Lower leg skin (tissue), 4 donors: ENCODE results near the gene RGSL1. TPM values are rescaled to one million over a fixed set of nuclear protein-coding genes. Genes with fewer than 3 reads are reported as not detected.

Experiments
- DNase-seq, 2 donors: peaks; one replicate each; pipeline ENCODE4 v3.0.0-alpha.2; 2019; ENCODE audit warnings: low spot score in 2 of 2
- H3K4me3 ChIP-seq: fragments of 200-600 bp; sonication (generic); 2 replicates; pipeline ENCODE4 v1.5.1; 2017; ENCODE audit warnings: mild to moderate bottlenecking, low read depth; ENCODE audit not compliant: poor library complexity, severe bottlenecking
- POLR2A ChIP-seq, 2 donors: fragments of 450-650 bp; IDR thresholded peaks; one replicate each; pipeline ENCODE4 v1.6.1; 2016 to 2017; ENCODE audit warnings: antibody characterized with exemption in 2 of 2, mild to moderate bottlenecking in 1 of 2, moderate library complexity in 1 of 2
- WGBS, 2 donors: methylation state at CpG; one replicate each; pipeline ENCODE4 v1.1.5; 2018; 5-methylcytosine and 5-hydroxymethylcytosine counted together
- intact Hi-C: fragments of 100-400 bp; cut with DNase I; formaldehyde crosslinking; loops from one replicate; pipeline ENCODE4 v1.15.0; 2023; ENCODE audit warnings: low total_unique reads
- total RNA-seq, 4 donors: library from RNA; depleted of rRNA; stranded (reverse); fragments of >200 nt; gene quantifications; one replicate each; pipeline ENCODE4 v1.1.0, GENCODE V29; 2016
- TF ChIP-seq, protein P1 (sequence below), 3 donors: fragments of 450-650 bp; IDR thresholded peaks; one replicate each; pipeline ENCODE4 v1.5.1; 2016; ENCODE audit warnings: antibody characterized with exemption in 3 of 3, mild to moderate bottlenecking in 3 of 3, moderate library complexity in 2 of 3

The RGSL1 gene
- total RNA-seq, 4 donors from 2014 or later = not detected

DNA sequence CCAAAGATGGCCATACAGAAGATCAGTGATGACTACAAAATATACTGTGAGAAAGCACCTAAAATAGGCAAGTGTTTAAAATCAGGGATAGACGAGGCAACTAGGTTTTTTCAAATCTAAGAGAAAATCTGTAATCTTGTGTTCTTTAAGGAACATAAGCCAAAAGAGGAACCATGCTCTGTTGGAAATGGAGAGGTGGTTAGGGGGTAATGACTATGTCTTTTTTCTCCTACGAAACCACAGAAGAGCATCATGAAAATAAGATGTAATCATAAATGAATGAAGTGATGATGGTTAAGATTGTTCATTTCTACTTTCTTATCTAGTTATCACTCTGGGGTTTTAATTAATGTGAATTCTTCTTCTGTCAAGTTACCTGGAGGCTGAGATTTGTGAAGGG is 43.1 kb downstream of the RGSL1 start:
- no peak for DNase-seq
- intact Hi-C loops = no loop called here
- 75 to 81% methylated on average over 2 of the region's 2 CpGs for WGBS, 2 donors
- H3K4me3 ChIP-seq = no peak overlapping the region
- TF ChIP-seq POLR2A (IDR thresholded peaks at IDR 0.05) = no peak
- TF ChIP-seq, protein P1, sequence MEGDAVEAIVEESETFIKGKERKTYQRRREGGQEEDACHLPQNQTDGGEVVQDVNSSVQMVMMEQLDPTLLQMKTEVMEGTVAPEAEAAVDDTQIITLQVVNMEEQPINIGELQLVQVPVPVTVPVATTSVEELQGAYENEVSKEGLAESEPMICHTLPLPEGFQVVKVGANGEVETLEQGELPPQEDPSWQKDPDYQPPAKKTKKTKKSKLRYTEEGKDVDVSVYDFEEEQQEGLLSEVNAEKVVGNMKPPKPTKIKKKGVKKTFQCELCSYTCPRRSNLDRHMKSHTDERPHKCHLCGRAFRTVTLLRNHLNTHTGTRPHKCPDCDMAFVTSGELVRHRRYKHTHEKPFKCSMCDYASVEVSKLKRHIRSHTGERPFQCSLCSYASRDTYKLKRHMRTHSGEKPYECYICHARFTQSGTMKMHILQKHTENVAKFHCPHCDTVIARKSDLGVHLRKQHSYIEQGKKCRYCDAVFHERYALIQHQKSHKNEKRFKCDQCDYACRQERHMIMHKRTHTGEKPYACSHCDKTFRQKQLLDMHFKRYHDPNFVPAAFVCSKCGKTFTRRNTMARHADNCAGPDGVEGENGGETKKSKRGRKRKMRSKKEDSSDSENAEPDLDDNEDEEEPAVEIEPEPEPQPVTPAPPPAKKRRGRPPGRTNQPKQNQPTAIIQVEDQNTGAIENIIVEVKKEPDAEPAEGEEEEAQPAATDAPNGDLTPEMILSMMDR (IDR thresholded peaks at IDR 0.05) = no peak

DNA sequence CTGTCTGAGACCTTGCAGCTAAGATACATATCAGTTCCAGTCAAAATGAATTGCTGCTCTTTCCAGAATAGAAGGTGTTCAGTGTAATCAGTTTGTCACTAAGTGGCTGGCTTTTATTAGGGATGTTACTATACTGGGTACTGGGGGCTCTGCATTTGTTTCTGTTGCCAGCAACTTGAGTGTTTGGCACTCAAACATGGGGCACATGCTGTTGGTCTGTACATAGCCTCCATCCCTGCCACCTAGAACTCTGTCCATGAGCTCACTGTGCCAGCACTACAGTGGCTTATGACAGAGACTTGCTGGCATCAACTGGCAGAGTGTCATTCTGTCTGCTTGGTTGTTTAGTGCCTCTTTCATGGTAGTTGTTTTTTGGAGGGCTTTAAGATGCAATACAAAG is 45.1 kb downstream of the RGSL1 start:
- intact Hi-C loops = no loop called here
- DNase-seq = no peak
- H3K4me3 ChIP-seq = no peak overlapping the region
- no peak for TF ChIP-seq POLR2A (IDR thresholded peaks at IDR 0.05)
- TF ChIP-seq, protein P1 (IDR thresholded peaks at IDR 0.05) = no peak

DNA sequence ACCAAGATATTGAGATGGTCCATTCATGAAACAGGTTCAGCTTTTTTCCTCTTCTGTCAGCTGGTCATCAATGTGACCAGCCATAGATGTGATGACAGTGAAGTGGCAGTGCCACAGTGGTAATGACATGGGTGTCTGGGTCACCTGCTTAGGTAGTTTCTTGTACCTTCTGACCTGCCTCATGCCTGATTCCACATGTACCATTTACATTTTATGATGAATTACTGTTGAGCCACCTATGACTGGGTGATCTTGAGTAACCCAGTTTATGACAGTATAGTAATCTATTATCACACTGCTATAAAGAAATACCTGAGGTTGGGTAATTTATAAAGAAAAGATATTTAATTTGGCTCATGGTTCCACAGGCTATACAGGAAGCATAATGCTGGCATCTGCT is 45.7 kb downstream of the RGSL1 start:
- TF ChIP-seq POLR2A (IDR thresholded peaks at IDR 0.05) = no peak
- TF ChIP-seq, protein P1 (IDR thresholded peaks at IDR 0.05) = no peak
- H3K4me3 ChIP-seq = no peak overlapping the region
- no peak for DNase-seq
- intact Hi-C loops = no loop called here

DNA sequence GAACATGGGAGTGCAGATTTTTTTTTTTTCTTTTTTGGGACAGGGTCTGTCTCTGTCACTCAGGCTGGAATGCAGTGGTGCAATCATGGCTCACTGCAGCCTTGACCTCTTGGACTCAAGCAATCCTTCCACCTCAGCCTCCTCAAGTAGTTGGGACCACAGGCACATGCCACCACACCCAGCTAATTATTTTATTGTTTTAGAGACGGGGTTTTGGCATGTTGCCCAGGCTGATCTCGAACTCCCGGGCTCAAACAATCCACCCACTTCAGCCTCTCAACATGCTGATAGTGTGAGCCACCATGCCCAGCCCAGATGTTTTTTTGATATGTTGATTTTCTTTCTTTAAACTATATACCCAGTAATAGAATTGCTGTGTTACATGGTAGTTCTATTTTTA is 57.7 kb downstream of the RGSL1 start:
- WGBS, 2 donors = 29 to 36% methylated on average over 3 of the region's 3 CpGs
- no peak for DNase-seq
- TF ChIP-seq POLR2A (IDR thresholded peaks at IDR 0.05) = no peak
- TF ChIP-seq, protein P1 (IDR thresholded peaks at IDR 0.05) = no peak
- no peak overlapping the region for H3K4me3 ChIP-seq
- intact Hi-C loops = no loop called here

DNA sequence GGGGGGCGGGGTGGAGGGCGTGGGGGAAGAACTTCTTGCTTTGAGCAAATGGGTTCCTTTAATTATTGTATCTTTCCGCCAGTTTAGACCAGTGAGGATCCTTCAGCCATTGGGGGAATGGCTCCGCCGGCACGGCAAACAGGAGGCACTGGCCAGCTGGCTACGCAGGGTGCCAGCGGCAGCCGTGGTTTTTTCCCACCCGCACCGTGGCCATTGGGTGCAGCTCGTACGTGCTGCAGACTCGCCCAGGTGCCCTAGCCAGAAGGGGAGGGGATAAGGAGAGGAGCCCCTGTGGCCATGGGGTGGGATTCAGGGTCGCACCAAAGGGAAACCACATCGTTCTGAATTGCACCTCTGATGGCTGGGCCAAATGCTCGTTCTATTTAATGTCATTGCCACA is 65.6 kb downstream of the RGSL1 start:
- no peak for TF ChIP-seq POLR2A (IDR thresholded peaks at IDR 0.05)
- TF ChIP-seq, protein P1 (IDR thresholded peaks at IDR 0.05) = no peak
- DNase-seq = no peak
- intact Hi-C loops = no loop called here
- H3K4me3 ChIP-seq = no peak overlapping the region
- 79 to 82% methylated on average over 17 of the region's 17 CpGs for WGBS, 2 donors

DNA sequence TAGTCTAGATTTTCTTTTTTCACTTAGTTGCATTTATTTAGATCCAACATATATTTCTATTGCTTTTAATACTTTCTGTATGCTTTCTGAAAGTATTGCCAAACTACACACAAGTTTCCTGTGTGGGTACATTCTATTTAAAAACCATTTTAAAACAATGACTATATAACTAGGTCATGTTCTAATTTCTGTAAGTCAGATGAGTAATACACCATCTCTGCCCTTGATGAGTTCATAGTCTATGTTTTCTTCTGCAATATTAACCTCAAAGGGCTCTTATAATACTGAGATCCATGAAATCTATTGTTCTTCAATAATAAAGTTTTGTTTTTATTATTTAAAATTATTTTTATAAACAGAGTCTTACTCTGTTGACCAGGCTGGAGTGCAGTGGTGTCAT is 70.8 kb downstream of the RGSL1 start:
- no peak for DNase-seq
- TF ChIP-seq, protein P1 (IDR thresholded peaks at IDR 0.05) = no peak
- TF ChIP-seq POLR2A (IDR thresholded peaks at IDR 0.05) = no peak
- intact Hi-C loops = no loop called here
- no peak overlapping the region for H3K4me3 ChIP-seq
